ENCODE measurements around the gene DDR1. TPM values are rescaled to one million over a fixed set of nuclear protein-coding genes. Genes with fewer than 3 reads are reported as not detected.

Gene DDR1
- total RNA-seq (100 to 1,000 TPM in 1 of 2 donors, 10 to 100 TPM in 1; 77.9 to 148 TPM), polyA plus RNA-seq (ENCODE audit: insufficient read length in 6 of 6) (10 to 100 TPM; 79.5 to 99.9 (median 90.0) TPM)
- long read RNA-seq, donor 1, partial matches to known transcripts: 42 of 45 reads
- long read RNA-seq, donor 1, other reads (novel, unspliced or antisense): 0 of 45 reads
- long read RNA-seq, donor 2, partial matches to known transcripts: 9 of 12 reads
- long read RNA-seq, donor 2, other reads (novel, unspliced or antisense): 0 of 12 reads
- long read RNA-seq, donor 3, partial matches to known transcripts: 8 of 10 reads
- long read RNA-seq, donor 3, other reads (novel, unspliced or antisense): 0 of 10 reads
- long read RNA-seq, donor 4, partial matches to known transcripts: 18 of 20 reads
- long read RNA-seq, donor 4, other reads (novel, unspliced or antisense): 2 of 20 reads
- long read RNA-seq, donor 5, partial matches to known transcripts: 12 of 16 reads
- long read RNA-seq, donor 5, other reads (novel, unspliced or antisense): 0 of 16 reads
- long read RNA-seq, donor 6, partial matches to known transcripts: 0 of 1 reads
- long read RNA-seq, donor 6, other reads (novel, unspliced or antisense): 0 of 1 reads
- long read RNA-seq, donor 7, partial matches to known transcripts: 25 of 26 reads
- long read RNA-seq, donor 7, other reads (novel, unspliced or antisense): 0 of 26 reads
- long read RNA-seq, donor 8, partial matches to known transcripts: 17 of 21 reads
- long read RNA-seq, donor 8, other reads (novel, unspliced or antisense): 0 of 21 reads
- long read RNA-seq, donor 9: 0 reads
- long read RNA-seq, donor 10, partial matches to known transcripts: 5 of 5 reads
- long read RNA-seq, donor 10, other reads (novel, unspliced or antisense): 0 of 5 reads
- long read RNA-seq, donor 11, full-length matches to known transcripts: 25 of 244 reads
- long read RNA-seq, donor 11, partial matches to known transcripts: 214 of 244 reads
- long read RNA-seq, donor 11, other reads (novel, unspliced or antisense): 5 of 244 reads
- long read RNA-seq, donor 12, partial matches to known transcripts: 19 of 23 reads
- long read RNA-seq, donor 12, other reads (novel, unspliced or antisense): 0 of 23 reads

GRCh38 chr6:30883685-30884520 is at the start of gene DDR1:
Gene DDR1, plus strand, starts transcription at chr6:30884519. Its CDS starts 4,211 bp downstream, at chr6:30888730.
- intact Hi-C loops (cut with DNase I): no loop called here
- peaks cover 29 to 36% of the 10 kb centered on the region in 2 donors for H3K4me1 ChIP-seq
- H3K36me3 ChIP-seq: peaks cover 0 to 2% of the 10 kb centered on the region in 2 donors
- peak; percentile 75 to 90 (median 85) for DNase-seq
- ATAC-seq: peak; percentile 55
- TF ChIP-seq CTCF (IDR thresholded peaks at IDR 0.05): no peak
- no peaks in the 10 kb centered on the region for H3K9me3 ChIP-seq
- H3K27ac ChIP-seq: peak within 1 kb of the TSS; percentile 71 to 77
- peak within 1 kb of the TSS; percentile 60 for H3K4me3 ChIP-seq
- H3K27me3 ChIP-seq: peaks cover 0 to 50% of the 10 kb centered on the region in 2 donors

DNA sequence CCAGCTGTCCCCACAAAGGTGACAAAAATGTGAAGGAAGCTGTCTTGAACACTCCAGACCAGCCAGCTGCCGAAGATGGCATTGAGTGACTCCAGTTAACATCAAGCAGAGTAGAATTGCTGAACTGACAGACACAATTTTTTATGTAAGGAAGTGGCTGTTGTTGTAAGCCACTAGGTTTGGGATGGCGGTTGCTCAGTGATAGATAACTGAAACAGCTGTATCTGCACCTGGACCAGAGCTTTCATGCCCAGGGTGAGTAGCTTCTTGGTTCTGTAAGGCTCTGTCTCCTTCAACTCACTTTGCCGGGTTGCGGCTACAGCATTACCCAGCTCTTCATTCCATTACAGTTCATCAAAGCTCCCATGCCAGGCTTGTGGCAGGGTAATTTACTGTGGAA is 49.7 kb upstream of the DDR1 start:
- intact Hi-C loops (cut with DNase I): loop anchor here in 1 of 2 donors (5.0 kb wide), 1 partner anchor 43 kb away; no protein-coding TSS in a partner anchor
- DNase-seq (no peak), ATAC-seq (no peak)
- no peaks in the 10 kb centered on the region for H3K36me3 ChIP-seq
- no peak for TF ChIP-seq CTCF (IDR thresholded peaks at IDR 0.05)
- H3K27ac ChIP-seq: no peak overlapping the region
- no peak overlapping the region for H3K4me3 ChIP-seq
- no peaks in the 10 kb centered on the region for H3K9me3 ChIP-seq
- H3K27me3 ChIP-seq: no peaks in the 10 kb centered on the region
- peaks cover 6 to 15% of the 10 kb centered on the region in 2 donors for H3K4me1 ChIP-seq

DNA sequence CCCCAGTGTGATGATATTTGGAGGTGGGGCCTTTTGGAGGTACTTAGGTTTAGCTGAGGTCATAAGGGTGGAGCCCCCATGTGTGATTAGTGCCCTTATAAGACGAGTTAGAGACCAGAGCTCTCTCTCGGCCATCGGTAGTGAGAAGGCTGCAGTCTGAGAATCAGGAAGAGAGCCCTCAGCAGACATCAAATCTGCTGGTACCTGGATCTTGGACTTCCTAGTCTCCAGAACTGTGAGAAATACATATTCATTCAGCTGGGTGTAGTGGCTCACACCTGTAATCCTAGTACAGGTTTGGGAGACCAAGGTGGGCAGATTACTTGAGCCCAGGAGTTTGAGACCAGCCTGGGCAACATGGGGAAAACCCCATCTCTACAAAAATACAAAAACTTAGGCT is 48.7 kb upstream of the DDR1 start:
- DNase-seq (no peak), ATAC-seq (no peak)
- H3K4me3 ChIP-seq: no peak overlapping the region
- no peak overlapping the region for H3K27ac ChIP-seq
- no peaks in the 10 kb centered on the region for H3K9me3 ChIP-seq
- no peaks in the 10 kb centered on the region for H3K36me3 ChIP-seq
- intact Hi-C loops (cut with DNase I): no loop called here
- H3K4me1 ChIP-seq: peaks cover 6 to 8% of the 10 kb centered on the region in 2 donors
- TF ChIP-seq CTCF (IDR thresholded peaks at IDR 0.05): no peak
- no peaks in the 10 kb centered on the region for H3K27me3 ChIP-seq

DNA sequence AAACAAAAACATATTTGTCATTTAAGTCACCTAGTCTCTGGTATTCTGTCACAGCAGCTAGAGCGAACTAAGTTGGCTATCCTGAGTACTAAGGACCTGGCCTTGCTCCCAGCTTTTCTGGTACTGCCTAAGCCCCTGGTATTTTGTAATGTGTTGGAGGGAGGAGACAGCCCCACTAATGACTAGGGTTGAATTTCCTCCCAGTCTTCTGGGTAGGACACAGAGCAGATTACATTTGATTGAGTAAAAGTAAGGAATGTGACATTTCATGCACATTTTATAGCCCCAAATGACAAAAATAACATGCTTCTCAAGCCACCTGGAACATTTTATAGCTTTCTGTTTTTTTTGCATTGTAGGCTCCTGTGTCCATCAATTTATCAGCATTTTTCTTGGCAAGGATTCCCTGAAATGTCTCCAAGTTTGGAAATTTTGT is 47.9 kb upstream of the DDR1 start:
- peak; percentile 52 for ATAC-seq
- Histone ChIP-seq H3K4me1 (peaks cover 0 to 6% of the 10 kb centered on the region in 2 donors), H3K36me3 (no peaks in the 10 kb centered on the region), H3K27ac (no peak overlapping the region), H3K9me3 (no peaks in the 10 kb centered on the region), H3K27me3 (no peaks in the 10 kb centered on the region), H3K4me3 (no peak overlapping the region)
- intact Hi-C loops (cut with DNase I): no loop called here
- peak in 2 of 4 donors; percentile 48 to 78 for DNase-seq
- TF ChIP-seq CTCF (IDR thresholded peaks at IDR 0.05): no peak

Data from left lung (tissue), 14 donors.